SK-N-SH (cell line): ENCODE results near the gene ARHGAP31. TPM values are rescaled to one million over a fixed set of nuclear protein-coding genes. Genes with fewer than 3 reads are reported as not detected.

Source experiments
- CTCF ChIA-PET: fragments of 300-600, 350-600 bp; formaldehyde crosslinking; extraction: SDS; loops from one replicate; lab custom pipeline; 2021; lab: Yijun Ruan, JAX
- POLR2A ChIA-PET: fragments of 350-600 bp; sonication (Branson Sonifier 250); formaldehyde crosslinking; extraction: SDS; loops from one replicate; lab custom pipeline; 2020; ENCODE audit warnings: antibody characterized with exemption, inconsistent platforms; lab: Yijun Ruan, JAX
- DNase-seq: peaks from one replicate; pipeline ENCODE4 v3.0.0; 2012
- H2AFZ ChIP-seq: fragments of 200-600 bp; sonication (generic); 2 replicates; pipeline ENCODE4 v1.8.1; 2016; ENCODE audit warnings: antibody characterized with exemption, mild to moderate bottlenecking, low read depth
- H3F3A ChIP-seq: fragments of 200-600 bp; sonication (generic); replicated peaks from 2 replicates; pipeline ENCODE3; 2016; ENCODE audit warnings: antibody characterized with exemption, mild to moderate bottlenecking; ENCODE audit not compliant: insufficient read depth
- H3K27ac ChIP-seq, 2 experiments: fragments of 200-500 bp in 1 of 2; fragments of 200-600 bp in 1 of 2; sonication (Bioruptor generic) in 1 of 2; sonication (generic), shearing (Covaris generic) in 1 of 2; 2 replicates each; pipeline versions ENCODE4 v1.5.1 to v1.6.1; 2014 to 2016; ENCODE audit warnings: low read depth in 2 of 2, inconsistent platforms in 1 of 2, low read length in 1 of 2, mild to moderate bottlenecking in 1 of 2, mixed read lengths in 1 of 2
- H3K27me3 ChIP-seq: fragments of 200-600 bp; sonication (generic), shearing (Covaris generic); 2 replicates; pipeline ENCODE4 v1.6.1; 2016; ENCODE audit warnings: mixed run types; ENCODE audit not compliant: insufficient read depth
- H3K36me3 ChIP-seq, 2 experiments: fragments of 200-500 bp in 1 of 2; fragments of 200-600 bp in 1 of 2; sonication (Bioruptor generic) in 1 of 2; sonication (generic) in 1 of 2; replicated peaks in 1 of 2; 2 replicates each; pipeline versions ENCODE3 to v1.5.1; 2014 to 2016; ENCODE audit warnings: low read length in 1 of 2, mild to moderate bottlenecking in 1 of 2; ENCODE audit not compliant: insufficient read depth in 2 of 2, control insufficient read depth in 1 of 2
- H3K4me1 ChIP-seq, 2 experiments: fragments of 200-500 bp in 1 of 2; fragments of 200-600 bp in 1 of 2; sonication (Bioruptor generic) in 1 of 2; sonication (generic), shearing (Covaris generic) in 1 of 2; 2 replicates each; pipeline versions ENCODE4 v1.5.1 to v1.6.1; 2014 to 2016; ENCODE audit warnings: low read depth in 1 of 2, low read length in 1 of 2, mixed run types in 1 of 2; ENCODE audit not compliant: insufficient read depth in 2 of 2, control insufficient read depth in 1 of 2
- H3K4me2 ChIP-seq: fragments of 200-600 bp; sonication (generic), shearing (Covaris generic); 2 replicates; pipeline ENCODE4 v1.6.1; 2017; ENCODE audit warnings: mixed run types
- H3K4me3 ChIP-seq, 2 experiments: fragments of 200-500 bp in 1 of 2; fragments of 200-600 bp in 1 of 2; sonication (Bioruptor generic) in 1 of 2; sonication (generic), shearing (Covaris generic) in 1 of 2; 2 replicates each; pipeline versions ENCODE4 v1.5.1 to v1.8.1; 2014 to 2016; ENCODE audit warnings: low read depth in 2 of 2, inconsistent platforms in 1 of 2, low read length in 1 of 2, mild to moderate bottlenecking in 1 of 2, mixed read lengths in 1 of 2, moderate library complexity in 1 of 2
- H3K79me2 ChIP-seq: fragments of 200-600 bp; sonication (generic); 2 replicates; pipeline ENCODE4 v1.8.1; 2017; ENCODE audit warnings: mild to moderate bottlenecking; ENCODE audit not compliant: insufficient read depth
- H3K9ac ChIP-seq: fragments of 200-600 bp; sonication (generic); 2 replicates; pipeline ENCODE4 v1.6.1; 2017; ENCODE audit warnings: mixed run types
- H3K9me2 ChIP-seq: fragments of 200-600 bp; sonication (generic); 2 replicates; pipeline ENCODE4 v1.6.1; 2017; ENCODE audit warnings: mixed run types
- H3K9me3 ChIP-seq: fragments of 200-600 bp; sonication (generic); 2 replicates; pipeline ENCODE4 v1.6.1; 2017; ENCODE audit warnings: mixed run types, mild to moderate bottlenecking, moderate library complexity
- H4K20me1 ChIP-seq: fragments of 200-600 bp; sonication (generic); 2 replicates; pipeline ENCODE4 v1.6.1; 2017; ENCODE audit warnings: mild to moderate bottlenecking, mixed run types; ENCODE audit not compliant: insufficient read depth
- CHD2 ChIP-seq: fragments of 150-350 bp; IDR thresholded peaks from 2 replicates; pipeline ENCODE4 v1.6.1; 2018; ENCODE audit warnings: low read length; ENCODE audit not compliant: partially characterized antibody
- ELF1 ChIP-seq: IDR thresholded peaks from 2 replicates; pipeline ENCODE4 v1.4.0; 2012
- EP300 ChIP-seq, 2 experiments: IDR thresholded peaks; 2 replicates each; pipeline versions ENCODE4 v1.4.0 to v1.6.1; 2012; ENCODE audit warnings: borderline replicate concordance in 1 of 2, low read depth in 1 of 2, low read length in 1 of 2
- EZH2phosphoT487 ChIP-seq: fragments of 200-600 bp; sonication (generic); IDR thresholded peaks from 2 replicates; pipeline ENCODE4 v1.6.1; 2017; ENCODE audit warnings: low read depth, mixed run types, mild to moderate bottlenecking, antibody characterized with exemption, moderate library complexity, borderline replicate concordance
- FOSL2 ChIP-seq: IDR thresholded peaks from 2 replicates; pipeline ENCODE4 v1.4.0; 2012; ENCODE audit warnings: low read depth, mild to moderate bottlenecking, moderate library complexity, borderline replicate concordance
- FOXJ3 ChIP-seq: sonication (generic); formaldehyde crosslinking; IDR thresholded peaks from 2 replicates; pipeline ENCODE4 v1.5.1; 2020; ENCODE audit warnings: mild to moderate bottlenecking, missing genetic modification reagents
- FOXM1 ChIP-seq: IDR thresholded peaks from 2 replicates; pipeline ENCODE4 v1.4.0; 2012; ENCODE audit warnings: low read depth, mild to moderate bottlenecking
- GABPA ChIP-seq: IDR thresholded peaks from 2 replicates; pipeline ENCODE4 v1.4.0; 2012; ENCODE audit warnings: low read depth, mild to moderate bottlenecking
- JUND ChIP-seq: IDR thresholded peaks from 2 replicates; pipeline ENCODE4 v1.4.0; 2012
- MEF2A ChIP-seq: IDR thresholded peaks from 2 replicates; pipeline ENCODE4 v1.4.0; 2012; ENCODE audit warnings: low read depth, borderline replicate concordance
- PBX3 ChIP-seq: IDR thresholded peaks from 2 replicates; pipeline ENCODE4; 2012
- RAD21 ChIP-seq: IDR thresholded peaks from 2 replicates; pipeline ENCODE4 v1.6.1; 2012; ENCODE audit warnings: mild to moderate bottlenecking, low read length
- RCOR1 ChIP-seq: fragments of 150-350 bp; IDR thresholded peaks from 2 replicates; pipeline ENCODE4 v1.6.1; 2017; ENCODE audit warnings: antibody characterized with exemption, low read length
- RFX5 ChIP-seq: IDR thresholded peaks from 2 replicates; pipeline ENCODE4 v1.6.1; 2012; ENCODE audit warnings: mild to moderate bottlenecking, improper control_type of control experiment, low read length
- RXRA ChIP-seq: IDR thresholded peaks from 2 replicates; pipeline ENCODE4 v1.4.0; 2012; ENCODE audit warnings: low read depth, mild to moderate bottlenecking, borderline replicate concordance
- SMC3 ChIP-seq: IDR thresholded peaks from 2 replicates; pipeline ENCODE4 v1.6.1; 2012; ENCODE audit warnings: low read depth, low read length, improper control_type of control experiment
- TEAD4 ChIP-seq: IDR thresholded peaks from 2 replicates; pipeline ENCODE4 v1.4.0; 2012; ENCODE audit warnings: mild to moderate bottlenecking, borderline replicate concordance; ENCODE audit not compliant: insufficient read depth
- USF1 ChIP-seq: IDR thresholded peaks from 2 replicates; pipeline ENCODE4 v1.4.0; 2012; ENCODE audit warnings: low read depth, borderline replicate concordance
- USF2 ChIP-seq: fragments of 150-350 bp; IDR thresholded peaks from 2 replicates; pipeline ENCODE4 v1.6.1; 2017; ENCODE audit warnings: antibody characterized with exemption, low read length, low read depth, borderline replicate concordance
- YY1 ChIP-seq: IDR thresholded peaks from 2 replicates; pipeline ENCODE4 v1.4.0; 2012; ENCODE audit warnings: low read depth, mild to moderate bottlenecking
- ZBTB33 ChIP-seq: IDR thresholded peaks from 2 replicates; pipeline ENCODE4 v1.4.0; 2012; ENCODE audit warnings: low read depth, borderline replicate concordance
- WGBS: methylation state at CpG from one replicate; pipeline ENCODE4 v1.1.6; 2017; ENCODE audit warnings: low lambda C conversion rate; 5-methylcytosine and 5-hydroxymethylcytosine counted together
- polyA plus RNA-seq, 3 experiments: library from polyadenylated mRNA; depleted of rRNA; stranded (reverse); fragments of >200 nt; gene quantifications; 2 replicates each; pipeline ENCODE4 v1.2.3, GENCODE V29; 2012

Gene ARHGAP31
- polyA plus RNA-seq, 1 of the 3 experiments (the other 2 are of a cell fraction) = 4.4 TPM

GRCh38 chr3:119356646-119357045, 62.5 kb downstream of the ARHGAP31 start:
- H3F3A ChIP-seq = peaks cover 7% of the 10 kb centered on the region
- H3K4me3 ChIP-seq = no peak overlapping the region
- no peaks in the 10 kb centered on the region for H3K9me2 ChIP-seq
- H3K79me2 ChIP-seq = peaks cover 14% of the 10 kb centered on the region
- H3K9me3 ChIP-seq = no peaks in the 10 kb centered on the region
- peaks cover 0 to 11% of the 10 kb centered on the region in 2 experiments for H3K36me3 ChIP-seq
- ChIA-PET CTCF (interaction anchor here (0.9 kb wide), 1 partner anchor 137 kb away, joined by 3 read pairs; no protein-coding TSS in a partner anchor), POLR2A (no interaction called here)
- TF ChIP-seq YY1 = no peak
- no peak for TF ChIP-seq USF2
- no peak for TF ChIP-seq FOSL2
- TF ChIP-seq EZH2phosphoT487 = no peak
- no peak for TF ChIP-seq RCOR1
- TF ChIP-seq FOXJ3 (CRISPR knock-in tag) = no peak
- no peak for TF ChIP-seq ZBTB33
- no peak for TF ChIP-seq EP300 (IDR thresholded peaks at IDR 0.05; ENCODE audit: borderline replicate concordance in 1 of 2, low read depth in 1 of 2, low read length in 1 of 2)
- TF ChIP-seq RFX5 = no peak
- no peak for TF ChIP-seq USF1
- H3K4me1 ChIP-seq = peaks cover 9 to 26% of the 10 kb centered on the region in 2 experiments; a peak in 3 of 4 replicates
- no peak for DNase-seq
- no peak overlapping the region for H3K27ac ChIP-seq
- no peaks in the 10 kb centered on the region for H3K27me3 ChIP-seq
- no peak overlapping the region for H3K9ac ChIP-seq
- no peak overlapping the region for H3K4me2 ChIP-seq
- H2AFZ ChIP-seq = no peak overlapping the region
- H4K20me1 ChIP-seq = no peaks in the 10 kb centered on the region

GRCh38 chr3:119357190-119357589, 63.0 kb downstream of the ARHGAP31 start:
- H3K4me2 ChIP-seq = no peak overlapping the region
- no peaks in the 10 kb centered on the region for H3K9me3 ChIP-seq
- 85% methylated on average over 6 of the region's 6 CpGs for WGBS
- no peaks in the 10 kb centered on the region for H3K9me2 ChIP-seq
- DNase-seq = no peak
- ChIA-PET POLR2A (no interaction called here), CTCF (interaction anchor here (0.9 kb wide), 1 partner anchor 138 kb away, joined by 3 read pairs; no protein-coding TSS in a partner anchor)
- peak overlapping the region in 1 of 2 experiments; percentile 30; a peak in 1 of 4 replicates for H3K27ac ChIP-seq
- H3K4me1 ChIP-seq = peaks cover 5 to 27% of the 10 kb centered on the region in 2 experiments; a peak in 3 of 4 replicates
- no peak overlapping the region for H2AFZ ChIP-seq
- peaks cover 0 to 11% of the 10 kb centered on the region in 2 experiments for H3K36me3 ChIP-seq
- H3K4me3 ChIP-seq = no peak overlapping the region
- TF ChIP-seq FOSL2 (no peak), ELF1 (no peak), MEF2A (no peak), RAD21 (no peak), USF1 (no peak), RXRA (no peak), SMC3 (no peak), EZH2phosphoT487 (no peak), TEAD4 (no peak), JUND (no peak), YY1 (no peak), CHD2 (no peak), PBX3 (no peak), GABPA (no peak), FOXM1 (no peak)
- H3K9ac ChIP-seq = no peak overlapping the region
- peaks cover 4% of the 10 kb centered on the region for H3F3A ChIP-seq
- H4K20me1 ChIP-seq = no peaks in the 10 kb centered on the region
- H3K27me3 ChIP-seq = no peaks in the 10 kb centered on the region
- H3K79me2 ChIP-seq = peaks cover 17% of the 10 kb centered on the region
